GM18498 (cell line): ENCODE measurements around the gene SH3GLB2.

Experiments used
- ATAC-seq: cut with Tn5 transposase; IDR thresholded peaks from one replicate; pipeline ENCODE4 v1.9.1; 2021; ENCODE audit warnings: mild to moderate bottlenecking, moderate library complexity; ENCODE audit not compliant: unreplicated experiment

The SH3GLB2 gene

DNA sequence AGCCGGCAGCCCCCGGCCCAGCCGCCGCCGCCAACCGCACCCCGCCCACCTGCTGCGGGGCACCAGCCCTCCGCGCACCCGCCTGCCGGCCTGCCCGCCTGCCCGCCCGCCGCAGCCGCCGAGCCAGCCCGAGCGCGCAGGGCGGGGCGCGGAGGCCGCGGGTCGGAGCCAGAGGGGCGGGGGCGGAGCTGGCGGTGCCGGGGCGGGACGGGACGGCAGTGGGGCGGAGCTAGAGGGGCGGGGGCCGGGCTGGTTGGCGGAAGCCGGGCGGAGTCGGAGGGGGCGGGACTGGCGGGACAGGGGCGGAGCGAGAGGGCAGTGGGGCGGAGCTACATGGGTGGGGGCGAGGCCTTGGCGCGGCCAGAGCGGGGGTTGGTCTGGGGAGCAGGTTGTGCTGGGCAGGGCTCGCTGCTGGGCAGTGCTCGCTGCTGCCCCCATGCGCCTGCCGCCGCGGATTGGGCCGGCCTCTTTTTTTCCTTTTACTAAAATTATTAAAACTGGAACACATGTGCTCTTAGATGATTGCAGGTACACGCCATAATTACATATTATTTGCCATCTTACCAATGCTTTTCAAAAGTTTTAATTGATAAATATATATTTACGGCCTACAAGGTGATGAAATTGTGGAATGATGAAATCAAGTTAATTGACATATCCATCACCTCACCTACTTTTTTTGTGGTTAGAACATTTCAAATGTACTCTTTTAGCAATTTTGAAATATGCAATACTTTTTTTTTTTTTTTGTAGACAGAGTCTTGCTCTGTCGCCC is at the start of gene SH3GLB2:
Gene SH3GLB2, minus strand, starts transcription at position 140 of the 775 bp plus-strand sequence. CDS start 177 bp downstream, outside the sequence.
- ATAC-seq, result peak; percentile 83

DNA sequence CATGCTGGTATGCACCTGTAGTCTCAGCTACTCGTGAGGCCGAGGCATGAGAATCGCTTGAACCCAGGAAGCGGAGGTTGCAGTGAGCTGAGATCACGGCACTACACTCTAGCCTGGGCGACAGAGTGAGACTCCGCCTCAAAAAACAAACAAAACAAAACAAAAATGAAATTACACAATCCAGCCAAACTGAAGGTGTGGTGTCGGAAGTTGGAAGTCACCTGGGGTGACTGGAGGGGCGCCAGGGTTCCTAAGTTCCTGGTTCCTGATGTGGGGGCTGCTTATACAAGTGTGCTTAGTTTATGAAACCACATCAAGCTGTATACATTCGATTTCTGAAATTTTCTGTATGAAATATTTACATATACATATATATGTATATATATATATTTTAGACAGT is 49.1 kb upstream of the SH3GLB2 start:
- no peak for ATAC-seq

DNA sequence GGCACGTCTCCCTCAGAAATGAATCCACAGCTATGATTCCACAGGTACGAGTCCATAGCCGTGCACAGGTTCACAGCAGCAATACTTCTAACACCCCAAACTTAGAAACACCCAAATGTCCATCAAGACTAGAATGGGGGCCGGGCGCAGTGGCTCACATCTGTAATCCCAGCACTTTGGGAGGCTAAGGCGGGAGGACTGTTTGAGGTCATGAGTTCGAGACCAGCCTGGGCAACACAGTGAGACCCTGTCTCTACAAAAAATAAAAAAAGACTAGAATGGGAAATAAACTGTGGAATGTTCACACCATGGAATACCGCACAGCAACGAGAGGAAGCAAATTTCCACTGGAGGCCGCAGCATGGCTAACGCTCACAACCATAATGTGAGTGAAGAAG is 48.5 kb upstream of the SH3GLB2 start:
- ATAC-seq, result no peak

DNA sequence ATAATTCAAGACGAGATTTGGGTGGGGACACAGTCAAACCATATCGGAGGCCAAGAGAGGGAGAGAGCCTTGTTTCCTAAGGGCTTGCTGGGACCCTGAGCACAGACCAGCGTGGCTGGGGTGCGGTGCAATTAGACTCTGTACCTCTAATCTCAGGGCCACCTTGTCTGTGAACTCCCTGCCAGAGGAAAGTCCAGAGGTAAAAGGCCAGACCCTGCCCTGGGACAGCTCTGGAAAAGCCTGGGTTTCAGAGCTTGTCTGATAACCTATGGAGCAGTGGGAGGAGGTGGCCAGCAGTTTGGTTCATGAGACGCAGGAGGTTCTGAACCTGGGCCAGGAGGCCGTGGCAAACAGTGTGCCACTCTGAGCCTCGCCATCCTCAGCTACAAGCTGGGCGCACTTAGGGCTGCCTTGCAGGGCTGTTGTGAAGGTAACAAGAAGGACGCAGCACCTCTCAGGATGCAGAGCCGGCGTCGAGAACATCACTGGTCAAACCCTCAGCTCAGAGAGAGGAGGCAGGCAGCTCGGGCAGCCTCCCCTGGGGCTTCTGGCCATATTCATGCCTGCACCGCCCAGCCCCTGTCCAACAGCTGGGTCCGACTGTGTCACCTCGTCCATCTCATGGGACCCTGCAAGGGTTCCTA is 48.0 kb upstream of the SH3GLB2 start:
- no peak for ATAC-seq

DNA sequence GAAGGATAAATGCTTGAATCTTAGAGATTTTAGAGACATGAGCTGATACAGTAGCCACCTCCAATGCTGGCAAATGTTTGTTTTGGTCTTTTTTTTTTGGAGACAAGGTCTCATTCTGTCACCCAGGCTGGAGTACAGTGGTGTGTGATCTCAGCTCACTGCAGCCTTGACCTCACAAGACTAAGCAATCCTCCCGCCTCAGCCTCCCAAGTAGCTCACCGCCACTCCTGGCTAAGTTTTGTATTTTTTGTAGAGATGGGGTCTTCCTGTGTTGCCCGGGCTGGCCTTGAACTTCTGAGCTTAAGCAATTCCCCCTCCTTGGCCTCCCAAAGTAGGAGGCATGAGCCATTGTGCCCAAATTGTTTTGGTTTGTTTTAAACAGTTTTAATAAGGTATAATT is 46.0 kb upstream of the SH3GLB2 start:
- ATAC-seq, result no peak

DNA sequence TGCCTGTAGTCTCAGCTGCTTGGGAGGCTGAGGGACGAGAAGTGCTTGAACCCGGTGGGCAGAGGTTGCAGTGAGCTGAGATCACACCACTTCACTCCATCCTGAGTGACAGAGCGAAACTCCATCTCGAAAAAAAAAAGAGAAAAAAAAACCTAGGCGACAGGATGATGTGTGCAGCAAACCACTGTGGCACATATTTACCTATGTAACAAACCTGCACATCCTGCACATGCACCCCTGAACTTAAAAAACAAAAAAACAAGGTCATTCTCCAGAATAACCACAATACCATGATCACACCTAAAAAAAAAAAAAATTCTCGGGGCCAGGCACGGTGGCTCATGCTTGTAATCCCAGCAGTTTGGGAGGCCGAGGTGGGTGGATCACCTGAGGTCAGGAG is 45.3 kb upstream of the SH3GLB2 start:
- no peak for ATAC-seq

DNA sequence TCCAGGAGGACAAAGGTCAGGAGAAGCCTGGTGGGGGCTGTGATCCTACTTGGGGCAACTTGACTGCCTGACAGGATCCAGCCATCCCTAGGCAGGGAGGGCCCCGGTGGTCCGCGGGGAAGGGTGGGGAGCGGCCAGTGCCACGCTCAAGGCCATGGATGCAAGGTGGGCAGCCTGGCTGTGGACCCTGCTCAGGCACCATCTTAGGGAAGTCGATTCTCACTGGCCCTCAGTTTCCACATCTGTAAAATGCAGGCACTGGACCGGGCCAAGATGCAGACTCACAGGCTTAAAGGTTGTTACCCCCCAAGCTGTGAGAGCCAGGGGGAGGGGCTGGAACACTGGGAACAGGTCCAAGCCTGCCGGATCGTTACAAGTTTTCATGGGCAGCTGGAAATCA is 44.0 kb upstream of the SH3GLB2 start:
- no peak for ATAC-seq

DNA sequence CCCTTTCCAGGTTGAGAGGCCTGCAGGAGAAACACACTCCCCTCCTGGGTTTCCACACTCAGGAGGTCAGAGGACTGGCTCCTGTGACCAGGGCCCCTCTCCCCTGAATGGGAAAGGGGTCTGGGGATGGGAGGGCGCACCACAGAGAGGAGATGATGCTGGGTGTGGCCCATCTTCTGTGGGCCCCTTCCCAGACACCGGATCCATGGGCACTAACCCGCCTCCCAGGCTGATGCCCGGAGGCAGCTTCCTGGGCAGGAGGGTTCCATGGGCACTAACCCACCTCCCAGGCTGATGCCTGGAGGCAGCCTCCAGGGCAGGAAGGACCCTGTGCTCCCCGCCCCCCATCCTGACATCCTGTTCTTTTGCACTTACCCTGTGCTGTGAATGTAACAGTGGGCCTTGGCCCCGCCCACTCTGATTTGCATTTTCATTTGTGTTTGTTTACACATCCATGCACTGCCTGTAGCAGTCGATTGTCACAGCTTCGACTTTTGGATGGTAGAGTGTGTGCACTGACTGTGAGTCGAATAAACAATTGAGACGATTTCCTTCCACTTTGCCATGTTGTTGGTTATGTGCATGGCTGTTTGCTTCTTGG is 43.5 kb upstream of the SH3GLB2 start:
- no peak for ATAC-seq

DNA sequence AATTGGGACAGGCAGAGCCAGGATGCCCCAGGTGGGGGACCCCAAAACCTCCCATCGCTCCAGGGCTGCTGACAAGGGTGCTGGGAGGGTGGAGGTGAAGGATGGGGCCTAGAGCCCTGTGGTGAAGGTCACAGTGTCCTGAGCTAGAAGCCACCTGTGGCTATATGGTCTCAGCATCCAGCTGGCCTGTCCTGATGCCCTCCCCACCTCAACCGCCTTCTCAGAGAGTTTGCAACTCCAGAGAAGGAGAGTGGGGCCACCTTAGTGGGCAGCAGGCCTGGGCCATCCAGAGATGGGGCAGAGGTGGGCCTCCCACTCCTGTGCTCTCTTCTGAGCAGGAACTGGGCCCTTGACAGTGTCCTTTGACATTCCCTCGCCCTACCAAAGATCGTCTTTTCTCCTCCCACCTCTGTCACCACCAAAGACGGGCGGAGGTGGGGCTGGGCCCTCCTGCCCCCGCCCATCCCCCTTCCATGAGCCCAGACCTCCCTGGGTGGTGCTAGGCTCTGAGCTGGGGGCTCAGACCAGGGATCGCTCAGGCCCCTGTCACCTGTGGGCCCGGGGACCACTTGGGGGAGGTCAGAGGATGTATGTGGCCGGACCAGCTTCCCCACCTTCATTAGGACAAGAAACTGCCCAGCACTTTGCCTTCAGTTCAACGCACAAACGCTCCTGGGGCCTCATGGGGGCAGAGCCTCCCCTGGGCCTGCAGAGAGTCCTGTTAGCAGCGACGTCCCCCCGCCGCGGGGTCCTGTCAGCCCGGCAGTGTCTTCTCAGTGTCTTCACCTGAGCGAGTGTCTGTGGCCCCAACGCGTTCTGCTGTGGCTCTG is 42.8 kb upstream of the SH3GLB2 start:
- no peak for ATAC-seq

DNA sequence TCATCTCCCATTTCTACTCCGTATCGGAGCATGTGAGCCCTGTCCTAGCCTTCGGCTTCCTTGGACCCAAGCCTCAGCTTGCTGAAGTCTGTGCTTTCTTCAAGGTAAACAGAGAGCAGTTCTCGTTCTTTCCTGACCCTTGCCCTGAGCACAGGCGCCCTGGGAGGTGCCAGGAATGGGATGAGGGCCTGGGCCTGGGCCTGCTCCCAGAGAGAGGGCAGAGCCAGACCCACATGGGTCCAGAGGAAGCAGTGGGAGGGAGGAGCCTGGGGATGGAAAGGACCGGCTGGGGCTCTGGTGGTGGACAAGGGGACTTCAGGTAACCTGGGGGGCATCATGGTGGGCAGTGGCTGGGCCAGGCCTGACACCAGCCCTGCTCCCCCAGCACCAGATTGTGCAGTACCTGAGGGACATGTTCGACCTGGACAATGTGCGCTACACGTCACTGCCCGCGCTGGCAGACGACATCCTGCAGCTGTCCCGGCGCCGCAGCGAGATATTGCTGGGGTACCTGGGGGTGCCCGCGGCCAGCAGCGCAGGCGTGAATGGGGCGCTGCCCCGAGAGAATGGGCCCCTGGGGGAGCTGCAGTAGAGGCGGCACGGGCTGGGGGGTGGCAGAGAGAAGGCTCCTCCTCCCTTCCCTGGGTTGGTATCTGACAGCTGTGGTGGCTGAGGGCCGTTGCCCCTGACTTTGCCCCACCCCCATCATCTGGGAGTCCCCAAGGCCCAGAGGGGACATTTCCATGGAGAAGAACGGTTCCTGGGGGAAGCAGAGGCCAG is 41.9 kb upstream of the SH3GLB2 start:
- no peak for ATAC-seq

DNA sequence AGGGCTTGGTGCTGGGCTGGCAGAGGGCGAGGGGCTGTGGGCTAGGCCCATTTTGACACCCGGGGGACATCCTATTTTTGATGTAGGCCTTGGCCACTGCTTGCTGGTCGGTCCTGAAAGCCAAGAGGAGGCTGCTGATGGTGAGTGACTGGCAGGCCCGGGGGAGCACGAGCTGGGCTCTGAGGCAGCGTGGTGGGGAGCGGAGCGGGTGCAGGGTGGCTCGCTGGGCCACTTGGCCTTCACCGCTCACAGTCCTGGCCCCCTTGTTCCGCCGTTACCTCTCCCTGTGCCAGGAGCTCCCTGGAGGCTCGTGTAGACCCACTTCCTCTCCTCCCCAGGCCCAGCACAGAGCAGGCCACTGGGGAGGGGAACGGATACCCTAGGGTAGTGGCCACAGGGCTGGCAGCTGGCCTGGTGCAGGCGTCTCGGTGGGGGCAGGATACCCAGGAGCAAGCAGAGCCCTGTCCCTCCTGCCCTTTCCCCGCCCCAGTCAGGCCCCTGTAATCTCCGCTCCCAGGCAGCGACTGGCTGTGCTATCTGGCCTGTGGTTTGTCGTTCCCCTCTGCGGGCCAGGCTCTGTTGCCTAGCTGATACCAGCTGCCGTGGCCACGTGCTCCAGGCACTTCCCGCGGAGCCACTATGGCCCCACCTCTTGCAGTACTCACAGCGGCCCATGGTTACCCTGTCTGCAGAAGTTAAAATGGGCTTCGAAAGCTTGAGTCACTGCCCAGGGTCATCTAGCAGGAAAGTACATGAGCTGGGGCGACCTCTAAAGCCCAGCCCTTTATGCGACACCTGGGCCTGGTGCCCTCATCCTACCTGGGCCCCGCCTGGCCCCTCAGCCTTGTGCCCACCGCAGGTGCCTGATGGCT is 41.1 kb upstream of the SH3GLB2 start:
- ATAC-seq, result peak; percentile 84

DNA sequence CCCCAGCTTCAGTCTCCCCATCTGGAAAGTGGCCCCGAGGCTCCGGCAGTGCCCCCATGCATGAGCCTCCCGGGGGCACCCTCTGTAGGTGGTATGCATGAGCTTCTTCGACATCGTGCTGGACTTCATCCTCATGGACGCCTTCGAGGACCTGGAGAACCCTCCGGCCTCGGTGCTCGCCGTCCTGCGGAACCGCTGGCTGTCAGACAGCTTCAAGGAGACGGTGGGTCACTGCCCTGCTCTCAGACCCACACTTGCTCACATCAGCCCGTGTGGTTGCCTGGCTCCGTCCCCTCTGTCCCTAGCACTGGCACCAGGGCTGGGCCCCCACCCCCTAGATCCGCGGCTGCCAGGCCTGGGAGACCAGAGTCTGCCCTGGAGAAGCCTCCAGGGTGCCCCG is 40.0 kb upstream of the SH3GLB2 start:
- no peak for ATAC-seq

DNA sequence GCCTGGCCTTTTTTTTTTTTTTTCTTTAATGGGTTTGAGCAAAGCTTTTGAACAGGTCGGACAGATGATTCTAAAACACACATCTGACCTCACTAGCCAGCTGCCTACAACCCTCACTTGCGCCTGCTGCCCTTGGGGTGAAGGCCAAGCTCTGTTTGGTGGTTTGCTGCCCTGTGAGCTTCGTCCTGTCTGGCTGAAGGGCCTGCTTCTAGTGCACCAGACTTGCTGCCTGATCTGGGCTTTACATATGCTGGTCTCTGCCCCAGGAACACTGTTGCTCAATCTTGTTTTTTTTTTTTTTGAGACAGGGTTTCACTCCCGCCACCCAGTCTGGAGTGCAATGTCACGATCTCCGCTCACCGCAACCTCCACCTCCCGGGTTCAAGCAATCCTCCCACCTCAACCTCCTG is 36.4 kb upstream of the SH3GLB2 start:
- ATAC-seq, result no peak

DNA sequence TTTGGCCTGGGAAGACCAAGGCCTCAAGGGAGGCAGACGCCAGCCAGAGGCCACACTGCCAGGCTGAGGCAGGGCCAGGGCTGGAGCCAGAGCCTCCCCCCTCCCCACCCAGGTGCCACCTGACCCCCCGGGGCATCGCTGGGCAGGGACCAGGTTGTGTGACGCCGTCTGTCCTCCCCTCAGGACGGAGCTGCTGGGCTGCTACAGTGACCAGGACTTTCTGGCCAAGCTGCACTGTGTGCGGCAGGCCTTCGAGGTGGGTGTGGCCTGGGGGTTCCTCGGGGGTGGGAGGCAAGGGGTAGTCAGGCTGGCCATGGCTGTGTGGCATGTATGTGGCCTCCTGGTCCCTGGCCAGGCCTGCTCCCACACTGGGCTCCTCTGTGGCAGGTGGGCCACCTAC is 34.9 kb upstream of the SH3GLB2 start:
- ATAC-seq, result no peak

DNA sequence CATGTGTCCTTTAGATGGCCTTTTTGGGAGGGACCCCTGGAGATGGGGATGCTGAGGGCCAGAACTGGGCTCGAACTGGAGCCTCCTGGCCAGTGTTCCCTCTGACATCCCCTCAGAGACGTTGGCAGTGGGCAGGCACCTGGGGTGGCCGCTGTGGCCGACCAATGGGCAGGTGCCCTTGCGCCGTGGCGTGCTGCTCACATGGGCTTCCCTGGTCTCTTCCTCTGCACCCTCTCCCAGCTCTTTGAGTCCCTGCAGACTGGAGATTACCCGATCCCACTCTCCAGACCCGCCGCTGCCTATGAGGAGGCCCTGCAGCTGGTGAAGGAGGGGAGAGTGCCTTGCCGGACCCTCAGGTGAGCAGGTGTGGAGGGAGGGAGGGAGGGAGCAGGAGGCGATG is 32.9 kb upstream of the SH3GLB2 start:
- no peak for ATAC-seq

DNA sequence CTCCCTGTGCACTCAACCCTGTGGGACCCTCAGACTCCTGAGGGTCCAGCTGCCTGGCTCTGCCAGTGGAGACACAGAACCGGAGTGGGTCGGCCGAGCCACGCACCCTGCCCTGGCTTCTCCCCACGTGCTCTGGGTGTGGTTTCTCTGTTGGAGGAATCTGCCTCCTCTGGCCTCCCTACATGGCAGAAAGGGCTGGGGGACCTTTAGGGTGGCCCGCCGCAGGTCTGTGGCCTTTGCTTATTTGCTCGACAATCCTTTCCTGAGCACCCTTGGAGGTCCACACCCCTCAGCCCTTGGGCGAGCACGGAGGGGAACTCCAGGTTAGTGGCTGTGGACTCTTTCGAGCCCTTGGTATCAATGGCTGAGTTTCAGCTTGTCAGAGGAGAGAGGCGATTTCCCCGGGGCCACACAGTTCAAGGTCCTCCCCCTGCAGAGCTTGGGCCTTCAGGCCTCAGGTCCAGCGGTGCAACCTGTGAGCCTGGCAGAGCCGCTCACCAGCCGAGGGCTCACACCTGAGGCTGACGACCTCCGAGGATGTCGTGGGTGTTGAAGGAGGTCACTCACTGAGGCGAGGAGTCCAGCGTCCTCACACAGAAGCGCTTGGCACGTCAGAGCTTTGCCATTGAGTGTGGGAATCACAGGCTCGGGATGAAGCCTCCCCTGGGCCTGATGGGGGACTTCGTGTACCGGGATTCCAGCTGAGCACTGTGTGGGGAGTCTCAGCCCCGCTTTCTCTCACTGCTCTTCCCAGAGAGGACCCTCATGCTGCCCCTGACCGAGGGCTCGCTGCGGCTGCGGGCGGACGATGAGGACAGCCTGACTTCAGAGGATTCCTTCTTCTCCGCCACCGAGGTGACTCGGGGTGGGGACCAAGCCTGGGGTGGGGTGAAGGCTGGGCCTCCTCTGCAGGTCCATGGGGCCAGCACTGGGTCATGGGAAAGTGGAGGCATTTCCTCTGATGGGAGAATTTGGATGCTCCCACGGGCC is 32.0 kb upstream of the SH3GLB2 start:
- ATAC-seq, result no peak

DNA sequence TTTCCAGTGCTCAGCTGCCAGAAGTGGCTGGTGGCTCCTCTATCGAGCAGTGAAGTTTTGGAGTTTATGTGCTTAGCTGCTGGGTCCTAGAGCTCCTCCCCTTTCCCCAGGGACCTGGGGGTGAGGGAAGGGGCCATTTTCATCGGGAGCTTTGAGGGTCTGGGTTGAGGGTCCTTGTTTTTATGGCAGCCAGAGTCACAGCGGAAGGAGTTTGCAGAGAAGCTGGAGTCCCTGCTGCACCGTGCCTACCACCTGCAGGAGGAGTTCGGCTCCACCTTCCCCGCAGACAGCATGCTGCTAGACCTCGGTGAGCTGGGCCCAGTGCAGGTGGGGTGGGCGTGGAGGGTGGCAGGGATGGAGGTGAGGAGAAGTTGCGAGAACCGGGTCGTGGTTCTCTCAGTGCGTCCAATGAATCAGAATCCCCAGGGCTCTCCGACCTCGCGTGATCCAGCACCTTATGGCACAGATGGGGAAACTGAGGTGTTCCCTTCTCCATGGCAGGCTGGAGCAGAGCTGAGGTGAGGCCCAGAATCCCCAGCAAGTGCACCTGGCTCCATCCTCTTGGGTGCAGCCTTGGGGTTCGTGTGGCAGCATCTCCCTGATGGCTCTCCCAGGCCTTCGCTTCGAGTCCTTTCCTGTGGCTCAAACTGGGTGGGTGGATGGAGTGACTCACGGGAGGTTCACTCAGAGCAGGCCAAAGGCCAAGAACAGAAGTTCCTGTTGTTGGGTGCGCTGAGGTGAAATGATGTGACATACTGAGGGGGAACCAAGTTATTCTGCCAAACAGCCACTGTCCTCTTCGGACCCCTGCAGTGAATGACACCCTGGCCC is 31.0 kb upstream of the SH3GLB2 start:
- ATAC-seq, result no peak
